Measurements from ENCODE around the gene CYB561D2. TPM values are rescaled to one million over a fixed set of nuclear protein-coding genes. Genes with fewer than 3 reads are reported as not detected.

CYB561D2 gene
- polyA plus RNA-seq, 3 donors = 13.2 to 25.3 (median 19.7) TPM

- H3K27ac ChIP-seq (ENCODE audit: low read depth, low read length) = no peak overlapping the region
- 45 to 65% (median 62%) methylated on average over 5 of the region's 5 CpGs for WGBS, 3 donors
Observed at GRCh38 chr3:50355829-50356552, 5.3 kb downstream of the CYB561D2 start.

- 37 to 45% (median 40%) methylated on average over 5 of the region's 5 CpGs for WGBS, 3 donors
- no peak overlapping the region for H3K27ac ChIP-seq (ENCODE audit: low read depth, low read length)
Observed at GRCh38 chr3:50356553-50356952, 5.9 kb downstream of the CYB561D2 start.

- 66 to 81% (median 73%) methylated on average over 1 of the region's 1 CpG for WGBS, 3 donors
Observed at GRCh38 chr3:50357481-50357880, 6.8 kb downstream of the CYB561D2 start.

GRCh38 chr3:50358355-50358910 is 7.8 kb downstream of the CYB561D2 start:
- WGBS, 3 donors = 33 to 55% (median 40%) methylated on average over 24 of the region's 24 CpGs
- no peak overlapping the region for H3K27ac ChIP-seq (ENCODE audit: low read depth, low read length)

More at GRCh38 chr3:50357481-50357880, 6.8 kb downstream of the CYB561D2 start:
- no peak overlapping the region for H3K27ac ChIP-seq (ENCODE audit: low read depth, low read length)

GRCh38 chr3:50358911-50359759 is 8.5 kb downstream of the CYB561D2 start, which contains the start of gene TMEM115:
Gene TMEM115, minus strand, starts transcription at chr3:50359521. Its CDS starts 458 bp downstream, at chr3:50359063.
- 0 to 2% (median 1%) methylated on average over 61 to 64 of the region's 64 CpGs for WGBS, 3 donors
- peak within 1 kb of the TSS; percentile 51 for H3K27ac ChIP-seq (ENCODE audit: low read depth, low read length)

- H3K27ac ChIP-seq (ENCODE audit: low read depth, low read length) = no peak overlapping the region
- 19 to 24% (median 23%) methylated on average over 8 of the region's 8 CpGs for WGBS, 3 donors
Observed at GRCh38 chr3:50359760-50360110, 9.1 kb downstream of the CYB561D2 start.

- WGBS, 3 donors = 7 to 11% (median 10%) methylated on average over 45 to 48 of the region's 48 CpGs
- H3K27ac ChIP-seq (ENCODE audit: low read depth, low read length) = no peak overlapping the region
Observed at GRCh38 chr3:50364573-50365079, 14.0 kb downstream of the CYB561D2 start.

GRCh38 chr3:50365080-50365841 is 14.6 kb downstream of the CYB561D2 start:
- 4 to 6% (median 6%) methylated on average over 36 to 53 of the region's 53 CpGs for WGBS, 3 donors
- no peak overlapping the region for H3K27ac ChIP-seq (ENCODE audit: low read depth, low read length)

- 61 to 86% (median 75%) methylated on average over 5 of the region's 5 CpGs for WGBS, 3 donors
- no peak overlapping the region for H3K27ac ChIP-seq (ENCODE audit: low read depth, low read length)
Observed at GRCh38 chr3:50365842-50366220, 15.2 kb downstream of the CYB561D2 start.

- 69 to 74% (median 72%) methylated on average over 9 of the region's 9 CpGs for WGBS, 3 donors
- H3K27ac ChIP-seq (ENCODE audit: low read depth, low read length) = no peak overlapping the region
Observed at GRCh38 chr3:50369012-50369670, 18.5 kb downstream of the CYB561D2 start.

- WGBS, 3 donors = 50 to 66% (median 58%) methylated on average over 14 of the region's 14 CpGs
- H3K27ac ChIP-seq (ENCODE audit: low read depth, low read length) = no peak overlapping the region
Observed at GRCh38 chr3:50370594-50370993, 19.9 kb downstream of the CYB561D2 start.

- 83 to 86% (median 84%) methylated on average over 3 of the region's 3 CpGs for WGBS, 3 donors
Observed at GRCh38 chr3:50371133-50371685, 20.5 kb downstream of the CYB561D2 start.

GRCh38 chr3:50372349-50372748 is 21.7 kb downstream of the CYB561D2 start:
- H3K27ac ChIP-seq (ENCODE audit: low read depth, low read length) = no peak overlapping the region
- WGBS, 3 donors = 54 to 67% (median 66%) methylated on average over 8 of the region's 8 CpGs

More at GRCh38 chr3:50371133-50371685, 20.5 kb downstream of the CYB561D2 start:
- H3K27ac ChIP-seq (ENCODE audit: low read depth, low read length) = no peak overlapping the region

GRCh38 chr3:50373146-50374051 is 22.7 kb downstream of the CYB561D2 start:
- WGBS, 3 donors = 49 to 55% (median 53%) methylated on average over 11 to 12 of the region's 12 CpGs
- H3K27ac ChIP-seq (ENCODE audit: low read depth, low read length) = no peak overlapping the region

- WGBS, 3 donors = 66 to 74% (median 67%) methylated on average over 19 to 22 of the region's 22 CpGs
- H3K27ac ChIP-seq (ENCODE audit: low read depth, low read length) = no peak overlapping the region
Observed at GRCh38 chr3:50374363-50375257, 23.9 kb downstream of the CYB561D2 start.
